HEK293 (cell line): ENCODE data around the gene PTPRK.
A peak's percentile ranks its signal among the peaks of the same experiment; 100 is the strongest.

Experiments used
- CTCF ChIA-PET: fragments of 350-600 bp; formaldehyde crosslinking; extraction: SDS; loops from one replicate; lab custom pipeline; 2021; ENCODE audit warnings: antibody characterized with exemption; lab: Yijun Ruan, JAX
- POLR2A ChIA-PET: fragments of 300-600 bp; formaldehyde crosslinking; extraction: SDS; loops from one replicate; lab custom pipeline; 2020; ENCODE audit warnings: antibody characterized with exemption, inconsistent platforms; lab: Yijun Ruan, JAX
- H3K27ac ChIP-seq: fragments of 200-500 bp; sonication (Bioruptor generic); 2 replicates; pipeline ENCODE4 v1.5.1; 2014; ENCODE audit warnings: low read depth, low read length, control low read depth, inconsistent platforms; ENCODE audit errors: extremely low read depth
- H3K36me3 ChIP-seq, 2 experiments: fragments of 200-500 bp in 1 of 2; sonication (Bioruptor generic) in 1 of 2; 1 replicate in 1 of 2; 2 replicates in 1 of 2; pipeline ENCODE4 v1.5.1; 2014 to 2017; ENCODE audit warnings: inconsistent platforms in 2 of 2, low read length in 2 of 2; ENCODE audit not compliant: control insufficient read depth in 2 of 2, insufficient read depth in 1 of 2
- H3K4me1 ChIP-seq: fragments of 200-500 bp; sonication (Bioruptor generic); 2 replicates; pipeline ENCODE4 v1.5.1; 2014; ENCODE audit warnings: mild to moderate bottlenecking, low read length, inconsistent platforms; ENCODE audit not compliant: control insufficient read depth, insufficient read depth
- H3K4me3 ChIP-seq: 2 replicates; pipeline ENCODE4 v1.5.1; 2011; ENCODE audit warnings: low read depth, mild to moderate bottlenecking, control low read depth, low read length, moderate library complexity
- H3K9me3 ChIP-seq: fragments of 200-500 bp; sonication (Bioruptor generic); 2 replicates; pipeline ENCODE4 v1.5.1; 2014; ENCODE audit warnings: low read depth, low read length, inconsistent platforms; ENCODE audit not compliant: control insufficient read depth, insufficient read depth
- GFI1B ChIP-seq: fragments of 450-650 bp; formaldehyde crosslinking; IDR thresholded peaks from 2 replicates; pipeline ENCODE4 v1.5.1; 2016; ENCODE audit warnings: missing biosample characterization, missing genetic modification characterization
- KLF7 ChIP-seq: fragments of 450-650 bp; formaldehyde crosslinking; IDR thresholded peaks from 2 replicates; pipeline ENCODE4 v1.5.1; 2016; ENCODE audit warnings: missing biosample characterization, missing genetic modification characterization, borderline replicate concordance
- SALL2 ChIP-seq: fragments of 450-650 bp; formaldehyde crosslinking; IDR thresholded peaks from 2 replicates; pipeline ENCODE4 v1.5.0; 2017; ENCODE audit warnings: missing biosample characterization, mild to moderate bottlenecking, missing genetic modification characterization, borderline replicate concordance
- SP2 ChIP-seq: fragments of 450-650 bp; formaldehyde crosslinking; IDR thresholded peaks from 2 replicates; pipeline ENCODE4 v1.5.1; 2016; ENCODE audit warnings: missing biosample characterization, missing genetic modification characterization
- SP3 ChIP-seq: fragments of 450-650 bp; formaldehyde crosslinking; IDR thresholded peaks from 2 replicates; pipeline ENCODE4 v1.5.1; 2016; ENCODE audit warnings: missing biosample characterization, missing genetic modification characterization
- WT1 ChIP-seq: fragments of 450-650 bp; formaldehyde crosslinking; IDR thresholded peaks from 2 replicates; pipeline ENCODE4 v1.5.1; 2016; ENCODE audit warnings: missing biosample characterization, missing genetic modification characterization
- YY1 ChIP-seq: fragments of 450-650 bp; formaldehyde crosslinking; IDR thresholded peaks from 2 replicates; pipeline ENCODE4 v1.5.1; 2018; ENCODE audit warnings: missing biosample characterization, missing genetic modification characterization
- ZBTB8A ChIP-seq: fragments of 450-650 bp; formaldehyde crosslinking; IDR thresholded peaks from 2 replicates; pipeline ENCODE4 v1.5.1; 2016; ENCODE audit warnings: missing biosample characterization, missing genetic modification characterization
- ZFHX2 ChIP-seq: fragments of 450-650 bp; formaldehyde crosslinking; conservative IDR thresholded peaks from 2 replicates; pipeline ENCODE4 v1.5.1; 2016; ENCODE audit warnings: missing biosample characterization, missing genetic modification characterization
- ZNF133 ChIP-seq: fragments of 450-650 bp; formaldehyde crosslinking; IDR thresholded peaks from 2 replicates; pipeline ENCODE4 v1.5.1; 2016; ENCODE audit warnings: missing biosample characterization, missing genetic modification characterization
- ZNF175 ChIP-seq: fragments of 450-650 bp; formaldehyde crosslinking; IDR thresholded peaks from 2 replicates; pipeline ENCODE4 v1.5.1; 2016; ENCODE audit warnings: missing biosample characterization, missing genetic modification characterization
- ZNF18 ChIP-seq: fragments of 450-650 bp; formaldehyde crosslinking; IDR thresholded peaks from 2 replicates; pipeline ENCODE4 v1.5.1; 2016; ENCODE audit warnings: missing biosample characterization, missing genetic modification characterization
- ZNF248 ChIP-seq: fragments of 450-650 bp; formaldehyde crosslinking; IDR thresholded peaks from 2 replicates; pipeline ENCODE4 v1.5.1; 2017; ENCODE audit warnings: missing biosample characterization, missing genetic modification characterization
- ZNF274 ChIP-seq, 2 experiments: fragments of 200-500 bp in 1 of 2; fragments of 450-650 bp in 1 of 2; sonication (Bioruptor generic) in 1 of 2; formaldehyde crosslinking in 1 of 2; IDR thresholded peaks; 2 replicates each; pipeline versions ENCODE4 v1.5.1 to v1.6.1; 2014 to 2016; ENCODE audit warnings: borderline replicate concordance in 1 of 2, inconsistent platforms in 1 of 2, low read length in 1 of 2, missing biosample characterization in 1 of 2, missing genetic modification characterization in 1 of 2
- ZNF292 ChIP-seq: fragments of 450-650 bp; formaldehyde crosslinking; IDR thresholded peaks from 2 replicates; pipeline ENCODE4 v1.5.1; 2016; ENCODE audit warnings: low read depth, missing biosample characterization, missing genetic modification characterization, borderline replicate concordance
- ZNF529 ChIP-seq: fragments of 450-650 bp; formaldehyde crosslinking; IDR thresholded peaks from 2 replicates; pipeline ENCODE4 v1.5.1; 2017; ENCODE audit warnings: missing genetic modification characterization, missing biosample characterization; ENCODE audit not compliant: insufficient replicate concordance
- ZNF558 ChIP-seq: fragments of 450-650 bp; formaldehyde crosslinking; IDR thresholded peaks from 2 replicates; pipeline ENCODE4 v1.5.1; 2016; ENCODE audit warnings: missing biosample characterization, missing genetic modification characterization
- ZNF561 ChIP-seq: fragments of 450-650 bp; IDR thresholded peaks from 2 replicates; pipeline ENCODE4 v1.5.1; 2018; ENCODE audit warnings: missing biosample characterization, missing genetic modification characterization, borderline replicate concordance
- ZNF660 ChIP-seq: fragments of 450-650 bp; IDR thresholded peaks from 2 replicates; pipeline ENCODE4 v1.5.1; 2018; ENCODE audit warnings: missing biosample characterization, mild to moderate bottlenecking, missing genetic modification characterization
- ZNF664 ChIP-seq: fragments of 450-650 bp; formaldehyde crosslinking; IDR thresholded peaks from 2 replicates; pipeline ENCODE4 v1.5.1; 2016; ENCODE audit warnings: missing biosample characterization, missing genetic modification characterization
- ZNF843 ChIP-seq: fragments of 450-650 bp; formaldehyde crosslinking; IDR thresholded peaks from 2 replicates; pipeline ENCODE4 v1.5.1; 2016; ENCODE audit warnings: missing biosample characterization, missing genetic modification characterization
- TF ChIP-seq, protein P1 (sequence below): fragments of 450-650 bp; formaldehyde crosslinking; IDR thresholded peaks from 2 replicates; pipeline ENCODE4 v1.5.1; 2017; ENCODE audit warnings: missing biosample characterization, missing genetic modification characterization
- TF ChIP-seq, protein P2 (sequence below): fragments of 450-650 bp; formaldehyde crosslinking; IDR thresholded peaks from 2 replicates; pipeline ENCODE4 v1.5.1; 2017; ENCODE audit warnings: missing biosample characterization, missing genetic modification characterization
- TF ChIP-seq, protein P3 (sequence below): fragments of 450-650 bp; formaldehyde crosslinking; IDR thresholded peaks from 2 replicates; pipeline ENCODE4 v1.5.1; 2016; ENCODE audit warnings: missing biosample characterization, missing genetic modification characterization
- TF ChIP-seq, protein P4 (sequence below): fragments of 450-650 bp; formaldehyde crosslinking; IDR thresholded peaks from 2 replicates; pipeline ENCODE4 v1.5.1; 2017; ENCODE audit warnings: missing biosample characterization, missing genetic modification characterization

Gene PTPRK

GRCh38 chr6:128129679-128130078 is 390.7 kb downstream of the PTPRK start:
- H3K9me3 ChIP-seq = no peaks in the 10 kb centered on the region
- ChIA-PET POLR2A (no interaction called here), CTCF (interaction anchor here (0.6 to 1.0 kb wide), 2 partner anchors 20 to 90 kb away, joined by 3 to 4 read pairs; no protein-coding TSS in a partner anchor)
- no peak for TF ChIP-seq ZNF561 (tag by site-specific recombination)
- TF ChIP-seq ZNF843 (tag by site-specific recombination) = 0 out of 2 replicates have a peak, but pooled peaks have one; percentile 22
- TF ChIP-seq, protein P1, sequence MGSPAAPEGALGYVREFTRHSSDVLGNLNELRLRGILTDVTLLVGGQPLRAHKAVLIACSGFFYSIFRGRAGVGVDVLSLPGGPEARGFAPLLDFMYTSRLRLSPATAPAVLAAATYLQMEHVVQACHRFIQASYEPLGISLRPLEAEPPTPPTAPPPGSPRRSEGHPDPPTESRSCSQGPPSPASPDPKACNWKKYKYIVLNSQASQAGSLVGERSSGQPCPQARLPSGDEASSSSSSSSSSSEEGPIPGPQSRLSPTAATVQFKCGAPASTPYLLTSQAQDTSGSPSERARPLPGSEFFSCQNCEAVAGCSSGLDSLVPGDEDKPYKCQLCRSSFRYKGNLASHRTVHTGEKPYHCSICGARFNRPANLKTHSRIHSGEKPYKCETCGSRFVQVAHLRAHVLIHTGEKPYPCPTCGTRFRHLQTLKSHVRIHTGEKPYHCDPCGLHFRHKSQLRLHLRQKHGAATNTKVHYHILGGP (tag by site-specific recombination) = 0 out of 2 replicates have a peak, but pooled peaks have one; percentile 19
- 0 out of 2 replicates have a peak, but pooled peaks have one; percentile 31 for TF ChIP-seq WT1 (tag by site-specific recombination)
- TF ChIP-seq, protein P2, sequence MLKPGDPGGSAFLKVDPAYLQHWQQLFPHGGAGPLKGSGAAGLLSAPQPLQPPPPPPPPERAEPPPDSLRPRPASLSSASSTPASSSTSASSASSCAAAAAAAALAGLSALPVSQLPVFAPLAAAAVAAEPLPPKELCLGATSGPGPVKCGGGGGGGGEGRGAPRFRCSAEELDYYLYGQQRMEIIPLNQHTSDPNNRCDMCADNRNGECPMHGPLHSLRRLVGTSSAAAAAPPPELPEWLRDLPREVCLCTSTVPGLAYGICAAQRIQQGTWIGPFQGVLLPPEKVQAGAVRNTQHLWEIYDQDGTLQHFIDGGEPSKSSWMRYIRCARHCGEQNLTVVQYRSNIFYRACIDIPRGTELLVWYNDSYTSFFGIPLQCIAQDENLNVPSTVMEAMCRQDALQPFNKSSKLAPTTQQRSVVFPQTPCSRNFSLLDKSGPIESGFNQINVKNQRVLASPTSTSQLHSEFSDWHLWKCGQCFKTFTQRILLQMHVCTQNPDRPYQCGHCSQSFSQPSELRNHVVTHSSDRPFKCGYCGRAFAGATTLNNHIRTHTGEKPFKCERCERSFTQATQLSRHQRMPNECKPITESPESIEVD = peak; percentile 16; the same call in 1 of the 2 replicates
- TF ChIP-seq ZNF660 (tag by site-specific recombination) = no peak
- no peak for TF ChIP-seq ZNF18 (tag by site-specific recombination)
- peaks cover 7% of the 10 kb centered on the region for H3K4me1 ChIP-seq
- no peak overlapping the region for H3K4me3 ChIP-seq
- no peaks in the 10 kb centered on the region for H3K36me3 ChIP-seq
- H3K27ac ChIP-seq = no peak overlapping the region

DNA sequence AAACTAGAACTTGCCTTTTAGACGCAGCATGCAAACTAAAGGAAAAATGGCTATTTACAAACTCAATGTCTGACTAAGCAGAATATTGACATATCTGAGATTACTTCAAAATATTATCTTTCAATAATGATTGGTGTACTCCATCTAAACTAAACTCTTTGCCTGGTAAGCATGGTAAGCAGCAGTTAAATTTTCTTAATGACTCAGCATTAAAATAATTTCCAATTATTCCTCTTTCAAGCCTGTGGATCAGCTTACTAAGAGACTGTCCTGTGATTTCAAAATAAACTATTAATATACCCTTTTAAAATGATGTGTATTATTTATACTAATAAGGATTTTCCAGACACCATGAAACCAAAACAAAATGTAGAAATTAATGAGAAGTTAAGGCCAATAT is 392.7 kb downstream of the PTPRK start:
- H3K4me3 ChIP-seq = no peak overlapping the region
- H3K4me1 ChIP-seq = peaks cover 7% of the 10 kb centered on the region
- no peak for TF ChIP-seq ZBTB8A (tag by site-specific recombination)
- no peak for TF ChIP-seq ZNF175 (tag by site-specific recombination)
- TF ChIP-seq GFI1B (tag by site-specific recombination) = no peak
- no peak for TF ChIP-seq ZFHX2 (tag by site-specific recombination)
- no peak for TF ChIP-seq ZNF133 (tag by site-specific recombination)
- TF ChIP-seq SP3 (tag by site-specific recombination) = no peak
- TF ChIP-seq ZNF664 (tag by site-specific recombination) = no peak
- TF ChIP-seq KLF7 (tag by site-specific recombination) = no peak
- ChIA-PET POLR2A (no interaction called here), CTCF (no interaction called here)
- H3K36me3 ChIP-seq = no peaks in the 10 kb centered on the region
- no peak overlapping the region for H3K27ac ChIP-seq
- H3K9me3 ChIP-seq = no peaks in the 10 kb centered on the region

GRCh38 chr6:128124713-128125112 is 395.7 kb downstream of the PTPRK start:
- Histone ChIP-seq H3K4me3 (no peak overlapping the region), H3K9me3 (no peaks in the 10 kb centered on the region), H3K27ac (no peak overlapping the region), H3K36me3 (no peaks in the 10 kb centered on the region), H3K4me1 (no peaks in the 10 kb centered on the region)
- POLR2A ChIA-PET = no interaction called here
- CTCF ChIA-PET = interaction anchor here (1.0 kb wide), 1 partner anchor 203 kb away, joined by 3 read pairs; no protein-coding TSS in a partner anchor
- TF ChIP-seq SALL2 (tag by site-specific recombination) = no peak
- no peak for TF ChIP-seq ZNF292 (tag by site-specific recombination)
- TF ChIP-seq, protein P3, sequence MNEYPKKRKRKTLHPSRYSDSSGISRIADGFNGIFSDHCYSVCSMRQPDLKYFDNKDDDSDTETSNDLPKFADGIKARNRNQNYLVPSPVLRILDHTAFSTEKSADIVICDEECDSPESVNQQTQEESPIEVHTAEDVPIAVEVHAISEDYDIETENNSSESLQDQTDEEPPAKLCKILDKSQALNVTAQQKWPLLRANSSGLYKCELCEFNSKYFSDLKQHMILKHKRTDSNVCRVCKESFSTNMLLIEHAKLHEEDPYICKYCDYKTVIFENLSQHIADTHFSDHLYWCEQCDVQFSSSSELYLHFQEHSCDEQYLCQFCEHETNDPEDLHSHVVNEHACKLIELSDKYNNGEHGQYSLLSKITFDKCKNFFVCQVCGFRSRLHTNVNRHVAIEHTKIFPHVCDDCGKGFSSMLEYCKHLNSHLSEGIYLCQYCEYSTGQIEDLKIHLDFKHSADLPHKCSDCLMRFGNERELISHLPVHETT = no peak
- no peak for TF ChIP-seq ZNF529 (tag by site-specific recombination)
- no peak for TF ChIP-seq YY1 (tag by site-specific recombination)
- no peak for TF ChIP-seq SP2 (tag by site-specific recombination)
- TF ChIP-seq ZNF248 (tag by site-specific recombination) = no peak
- no peak for TF ChIP-seq ZNF558 (tag by site-specific recombination)
- TF ChIP-seq, protein P4, sequence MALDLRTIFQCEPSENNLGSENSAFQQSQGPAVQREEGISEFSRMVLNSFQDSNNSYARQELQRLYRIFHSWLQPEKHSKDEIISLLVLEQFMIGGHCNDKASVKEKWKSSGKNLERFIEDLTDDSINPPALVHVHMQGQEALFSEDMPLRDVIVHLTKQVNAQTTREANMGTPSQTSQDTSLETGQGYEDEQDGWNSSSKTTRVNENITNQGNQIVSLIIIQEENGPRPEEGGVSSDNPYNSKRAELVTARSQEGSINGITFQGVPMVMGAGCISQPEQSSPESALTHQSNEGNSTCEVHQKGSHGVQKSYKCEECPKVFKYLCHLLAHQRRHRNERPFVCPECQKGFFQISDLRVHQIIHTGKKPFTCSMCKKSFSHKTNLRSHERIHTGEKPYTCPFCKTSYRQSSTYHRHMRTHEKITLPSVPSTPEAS (tag by site-specific recombination) = no peak
- TF ChIP-seq ZNF274 (IDR thresholded peaks at IDR 0.05; ENCODE audit: low read length) = no peak
- TF ChIP-seq ZNF274 (tag by site-specific recombination; IDR thresholded peaks at IDR 0.05; ENCODE audit: borderline replicate concordance) = no peak
